K562 (cell line): Measurements from ENCODE around the gene RHO.

Source experiments
- JUNB ChIP-seq: fragments of 450-650 bp; formaldehyde crosslinking; conservative IDR thresholded peaks from 2 replicates; pipeline ENCODE4 v1.4.0; 2020; ENCODE audit warnings: mild to moderate bottlenecking
- MLX ChIP-seq, 2 experiments: fragments of 450-650 bp in 1 of 2; sonication (generic) in 1 of 2; formaldehyde crosslinking; conservative IDR thresholded peaks; 2 replicates each; pipeline versions ENCODE4 v1.4.0 to v1.8.1; 2020 to 2022; ENCODE audit warnings: mild to moderate bottlenecking in 1 of 2, missing genetic modification reagents in 1 of 2
- NFATC3 ChIP-seq: fragments of 450-650 bp; IDR thresholded peaks from 2 replicates; pipeline ENCODE4 v1.6.1; 2017; ENCODE audit warnings: mild to moderate bottlenecking
- NR2F6 ChIP-seq: fragments of 450-650 bp; formaldehyde crosslinking; IDR thresholded peaks from 2 replicates; pipeline ENCODE4 v1.4.0; 2020; ENCODE audit warnings: mild to moderate bottlenecking
- RCOR1 ChIP-seq, 2 experiments: IDR thresholded peaks; 2 replicates each; pipeline ENCODE4 v1.6.1; 2012; ENCODE audit warnings: low read depth in 2 of 2, low read length in 2 of 2, borderline replicate concordance in 1 of 2, improper control_type of control experiment in 1 of 2
- TAF1 ChIP-seq: IDR thresholded peaks from 2 replicates; pipeline ENCODE4 v1.6.1; 2011; ENCODE audit warnings: mild to moderate bottlenecking, low read length, moderate library complexity; ENCODE audit not compliant: insufficient read depth, control insufficient read depth, severe bottlenecking; ENCODE audit errors: extremely low read depth
- TARDBP ChIP-seq: fragments of 450-650 bp; IDR thresholded peaks from 2 replicates; pipeline ENCODE4 v1.6.1; 2016
- TFE3 ChIP-seq: fragments of 450-650 bp; formaldehyde crosslinking; IDR thresholded peaks from 2 replicates; pipeline ENCODE4 v1.4.0; 2020; ENCODE audit warnings: mild to moderate bottlenecking, mixed read lengths

GRCh38 chr3:129543156-129543790 lies 14.8 kb downstream of the RHO start, which contains the start of gene H1-8:
- TF ChIP-seq NR2F6: no peak
- no peak for TF ChIP-seq JUNB (CRISPR knock-in tag)
- no peak for TF ChIP-seq NFATC3
- TF ChIP-seq TAF1: no peak
- TF ChIP-seq TFE3 (CRISPR knock-in tag): no peak
- TF ChIP-seq MLX (CRISPR knock-in tag; conservative IDR thresholded peaks at IDR 0.05): no peak
- no peak for TF ChIP-seq RCOR1 (IDR thresholded peaks at IDR 0.05; ENCODE audit: borderline replicate concordance in 1 of 2, low read depth in 2 of 2, low read length in 2 of 2)
- no peak for TF ChIP-seq TARDBP
